ENCODE results near the gene CMTM8. TPM values are rescaled to one million over a fixed set of nuclear protein-coding genes. Genes with fewer than 3 reads are reported as not detected.

Gene CMTM8
- total RNA-seq, 1 experiment from 2014 or later, result 9.0 TPM

GRCh38 chr3:32306072-32306471 lies 67.6 kb downstream of the CMTM8 start:
- no peak for DNase-seq (ENCODE audit: low spot score)

GRCh38 chr3:32307591-32307990 lies 69.1 kb downstream of the CMTM8 start:
- DNase-seq (ENCODE audit: low spot score), result no peak

GRCh38 chr3:32308378-32308777 lies 69.9 kb downstream of the CMTM8 start:
- DNase-seq (ENCODE audit: low spot score), result no peak

- no peak for DNase-seq (ENCODE audit: low spot score)
Observed at GRCh38 chr3:32309654-32310242, 71.3 kb downstream of the CMTM8 start.

GRCh38 chr3:32310336-32310735 lies 71.9 kb downstream of the CMTM8 start:
- no peak for DNase-seq (ENCODE audit: low spot score)

GRCh38 chr3:32310918-32311839 lies 72.7 kb downstream of the CMTM8 start:
- no peak for DNase-seq (ENCODE audit: low spot score)

- DNase-seq (ENCODE audit: low spot score), result no peak
Observed at GRCh38 chr3:32312251-32312650, 73.8 kb downstream of the CMTM8 start.

GRCh38 chr3:32313169-32313568 lies 74.7 kb downstream of the CMTM8 start:
- no peak for DNase-seq (ENCODE audit: low spot score)

- DNase-seq (ENCODE audit: low spot score), result peak; percentile 30
Observed at GRCh38 chr3:32313723-32314473, 75.4 kb downstream of the CMTM8 start.

- no peak for DNase-seq (ENCODE audit: low spot score)
Observed at GRCh38 chr3:32315441-32315840, 77.0 kb downstream of the CMTM8 start.

GRCh38 chr3:32316319-32316718 lies 77.8 kb downstream of the CMTM8 start:
- DNase-seq (ENCODE audit: low spot score), result no peak

- DNase-seq (ENCODE audit: low spot score), result no peak
Observed at GRCh38 chr3:32316976-32317375, 78.5 kb downstream of the CMTM8 start.

GRCh38 chr3:32319607-32320006 lies 81.1 kb downstream of the CMTM8 start:
- DNase-seq (ENCODE audit: low spot score), result no peak

GRCh38 chr3:32320080-32320479 lies 81.6 kb downstream of the CMTM8 start:
- DNase-seq (ENCODE audit: low spot score), result no peak

GRCh38 chr3:32321095-32321790 lies 82.8 kb downstream of the CMTM8 start:
- no peak for DNase-seq (ENCODE audit: low spot score)

- DNase-seq (ENCODE audit: low spot score), result no peak
Observed at GRCh38 chr3:32322311-32322710, 83.8 kb downstream of the CMTM8 start.

GRCh38 chr3:32323604-32324003 lies 85.1 kb downstream of the CMTM8 start:
- no peak for DNase-seq (ENCODE audit: low spot score)

GRCh38 chr3:32325201-32325600 lies 86.7 kb downstream of the CMTM8 start:
- DNase-seq (ENCODE audit: low spot score), result no peak

- no peak for DNase-seq (ENCODE audit: low spot score)
Observed at GRCh38 chr3:32325927-32326326, 87.4 kb downstream of the CMTM8 start.

GRCh38 chr3:32326795-32327194 lies 88.3 kb downstream of the CMTM8 start:
- no peak for DNase-seq (ENCODE audit: low spot score)

GRCh38 chr3:32334675-32335074 lies 96.2 kb downstream of the CMTM8 start:
- peak; percentile 7 for DNase-seq (ENCODE audit: low spot score)

Measured in HT-29 (cell line).